SK-N-SH (cell line): ENCODE data around the gene TMEM123.
"Not testable (repeated sequence)": the region's sequence is repeated elsewhere in the genome, so short reads cannot be mapped to it uniquely, and the experiment has no call there.

Experiments used
- EP300 ChIP-seq, 2 experiments: IDR thresholded peaks; 2 replicates each; pipeline versions ENCODE4 v1.4.0 to v1.6.1; 2012; ENCODE audit warnings: borderline replicate concordance in 1 of 2, low read depth in 1 of 2, low read length in 1 of 2
- TAF1 ChIP-seq: IDR thresholded peaks from 2 replicates; pipeline ENCODE4 v1.6.1; 2012; ENCODE audit warnings: low read depth, mild to moderate bottlenecking, low read length, moderate library complexity, borderline replicate concordance
- YY1 ChIP-seq: IDR thresholded peaks from 2 replicates; pipeline ENCODE4 v1.4.0; 2012; ENCODE audit warnings: low read depth, mild to moderate bottlenecking

DNA sequence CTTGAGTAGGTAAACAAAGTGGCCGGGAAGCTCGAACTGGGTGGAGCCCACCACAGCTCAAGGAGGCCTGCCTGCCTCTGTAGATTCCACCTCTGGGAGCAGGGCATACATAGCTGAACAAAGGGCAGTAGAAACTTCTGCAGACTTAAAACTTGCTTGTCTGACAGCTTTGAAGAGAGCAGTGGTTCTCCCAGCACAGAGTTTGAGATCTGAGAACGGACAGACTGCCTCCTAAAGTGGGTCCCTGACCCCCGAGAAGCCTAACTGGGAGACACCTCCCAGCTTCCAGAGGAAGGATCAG is 13.6 kb downstream of the TMEM123 start:
- TF ChIP-seq TAF1; YY1; EP300 (IDR thresholded peaks at IDR 0.05; ENCODE audit: borderline replicate concordance in 1 of 2, low read depth in 1 of 2, low read length in 1 of 2): not testable (repeated sequence)
